Tibial artery (tissue), 4 donors: Measurements from ENCODE around the gene EPHB1.
"Not testable (repeated sequence)": the region's sequence is repeated elsewhere in the genome, so short reads cannot be mapped to it uniquely, and the experiment has no call there.

ENCODE experiments used
- DNase-seq, 2 donors: peaks; one replicate each; pipeline ENCODE4 v3.0.0-alpha.2; 2019
- H3K27ac ChIP-seq, 2 donors: fragments of 200-600 bp; sonication (generic) in 1 of 2; 1 replicate in 1 of 2; 2 replicates in 1 of 2; pipeline ENCODE4 v1.5.1; 2018 to 2019; ENCODE audit warnings: mild to moderate bottlenecking in 1 of 2
- H3K27me3 ChIP-seq, 2 donors: fragments of 200-600 bp; sonication (generic) in 1 of 2; one replicate each; pipeline versions ENCODE4 v1.5.1 to v1.6.0; 2016 to 2019
- H3K36me3 ChIP-seq, 3 donors: fragments of 200-600 bp; sonication (generic) in 2 of 3; one replicate each; pipeline ENCODE4 v1.5.1; 2016 to 2019; ENCODE audit warnings: mild to moderate bottlenecking in 2 of 3
- H3K4me1 ChIP-seq, 4 donors: fragments of 200-600 bp; sonication (generic) in 2 of 4; 1 replicate in 3 of 4; 2 replicates in 1 of 4; pipeline ENCODE4 v1.5.1; 2016 to 2019
- H3K4me3 ChIP-seq, 2 donors: fragments of 200-600 bp; sonication (generic) in 1 of 2; 1 replicate in 1 of 2; 2 replicates in 1 of 2; pipeline ENCODE4 v1.5.1; 2018 to 2019; ENCODE audit warnings: mild to moderate bottlenecking in 2 of 2
- H3K9me3 ChIP-seq, 3 donors: fragments of 200-600 bp; sonication (generic) in 1 of 3; one replicate each; pipeline ENCODE4 v1.5.1; 2016 to 2019
- intact Hi-C: fragments of 100-400 bp; cut with DNase I; formaldehyde crosslinking; loops from one replicate; pipeline ENCODE4 v1.15.0; 2023; ENCODE audit warnings: low total_unique reads
- TF ChIP-seq, protein P1 (sequence below), 2 experiments: fragments of 200-600 bp in 1 of 2; fragments of 450-650 bp in 1 of 2; IDR thresholded peaks; one replicate each; pipeline ENCODE4 v1.5.1; 2017 to 2019; ENCODE audit warnings: antibody characterized with exemption in 2 of 2, mild to moderate bottlenecking in 1 of 2, moderate library complexity in 1 of 2

The EPHB1 gene

DNA sequence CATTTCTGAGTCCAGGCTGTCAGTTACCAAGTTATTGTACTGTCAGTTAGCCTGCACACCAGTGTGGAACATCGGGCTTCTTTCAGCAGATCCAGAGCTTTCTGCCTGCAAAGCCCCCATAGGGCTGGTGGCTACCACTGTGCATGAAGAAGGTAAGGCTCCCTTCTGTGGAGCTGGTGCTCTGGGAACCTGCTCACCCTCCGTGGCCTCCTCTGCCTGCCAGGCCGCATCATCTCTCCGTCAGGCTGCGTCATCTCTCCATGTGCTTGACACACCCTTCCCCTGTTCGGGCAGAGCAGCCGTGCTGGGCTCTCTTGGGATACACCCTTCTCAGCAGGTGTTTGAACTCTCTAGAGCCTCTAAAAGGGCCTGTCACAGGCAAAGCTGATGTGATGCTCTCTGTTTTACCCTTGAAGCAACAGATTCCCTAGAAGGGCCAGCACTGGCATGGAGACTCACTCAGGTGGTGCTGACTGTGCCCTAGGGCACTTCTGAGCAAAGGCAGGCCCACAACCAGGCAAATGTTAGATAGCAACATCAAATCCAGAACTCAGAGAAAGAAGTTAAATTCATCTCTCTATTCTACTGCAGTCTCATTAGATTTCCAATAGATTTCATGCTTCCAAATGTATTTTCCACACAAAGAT, 261.1 kb downstream of the EPHB1 start:
- Histone ChIP-seq H3K4me1 (no peaks in the 10 kb centered on the region), H3K9me3 (no peaks in the 10 kb centered on the region), H3K27ac (no peak overlapping the region), H3K36me3 (no peaks in the 10 kb centered on the region), H3K4me3 (no peak overlapping the region), H3K27me3 (no peaks in the 10 kb centered on the region)
- TF ChIP-seq, protein P1, sequence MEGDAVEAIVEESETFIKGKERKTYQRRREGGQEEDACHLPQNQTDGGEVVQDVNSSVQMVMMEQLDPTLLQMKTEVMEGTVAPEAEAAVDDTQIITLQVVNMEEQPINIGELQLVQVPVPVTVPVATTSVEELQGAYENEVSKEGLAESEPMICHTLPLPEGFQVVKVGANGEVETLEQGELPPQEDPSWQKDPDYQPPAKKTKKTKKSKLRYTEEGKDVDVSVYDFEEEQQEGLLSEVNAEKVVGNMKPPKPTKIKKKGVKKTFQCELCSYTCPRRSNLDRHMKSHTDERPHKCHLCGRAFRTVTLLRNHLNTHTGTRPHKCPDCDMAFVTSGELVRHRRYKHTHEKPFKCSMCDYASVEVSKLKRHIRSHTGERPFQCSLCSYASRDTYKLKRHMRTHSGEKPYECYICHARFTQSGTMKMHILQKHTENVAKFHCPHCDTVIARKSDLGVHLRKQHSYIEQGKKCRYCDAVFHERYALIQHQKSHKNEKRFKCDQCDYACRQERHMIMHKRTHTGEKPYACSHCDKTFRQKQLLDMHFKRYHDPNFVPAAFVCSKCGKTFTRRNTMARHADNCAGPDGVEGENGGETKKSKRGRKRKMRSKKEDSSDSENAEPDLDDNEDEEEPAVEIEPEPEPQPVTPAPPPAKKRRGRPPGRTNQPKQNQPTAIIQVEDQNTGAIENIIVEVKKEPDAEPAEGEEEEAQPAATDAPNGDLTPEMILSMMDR (IDR thresholded peaks at IDR 0.05), result no peak
- no peak for DNase-seq
- intact Hi-C loops, result no loop called here

DNA sequence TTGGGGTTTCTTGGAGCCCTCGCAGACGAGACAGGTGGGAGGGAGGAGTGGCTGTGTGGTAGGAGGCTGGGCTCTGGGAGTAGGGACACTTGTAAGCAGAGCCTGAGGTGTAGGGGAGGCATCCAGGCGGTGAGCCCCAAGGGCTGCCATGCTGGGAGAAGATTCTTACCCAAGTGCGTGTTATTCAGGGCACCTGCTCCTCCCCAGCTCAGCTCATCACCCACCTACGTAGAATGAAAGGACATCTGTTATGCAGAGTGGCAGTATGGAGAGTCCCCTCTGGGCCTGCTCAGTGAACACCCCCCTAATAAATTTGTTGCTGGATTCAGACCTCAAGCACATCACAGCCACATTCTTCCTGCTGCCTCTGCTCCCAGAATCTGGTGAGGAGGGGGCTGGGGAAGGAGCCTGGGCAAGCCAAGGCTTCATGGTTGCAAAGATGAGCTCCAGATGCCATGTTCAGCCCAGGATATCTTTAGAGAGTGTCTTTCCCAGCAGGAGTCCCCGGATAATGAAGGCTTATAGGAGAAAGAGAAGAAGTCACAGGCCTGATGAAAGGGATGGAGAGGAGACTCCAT, 261.8 kb downstream of the EPHB1 start:
- Histone ChIP-seq H3K4me1 (no peaks in the 10 kb centered on the region), H3K27me3 (no peaks in the 10 kb centered on the region), H3K27ac (no peak overlapping the region), H3K9me3 (no peaks in the 10 kb centered on the region), H3K36me3 (no peaks in the 10 kb centered on the region), H3K4me3 (no peak overlapping the region)
- intact Hi-C loops, result no loop called here
- TF ChIP-seq, protein P1 (IDR thresholded peaks at IDR 0.05), result no peak
- no peak for DNase-seq

DNA sequence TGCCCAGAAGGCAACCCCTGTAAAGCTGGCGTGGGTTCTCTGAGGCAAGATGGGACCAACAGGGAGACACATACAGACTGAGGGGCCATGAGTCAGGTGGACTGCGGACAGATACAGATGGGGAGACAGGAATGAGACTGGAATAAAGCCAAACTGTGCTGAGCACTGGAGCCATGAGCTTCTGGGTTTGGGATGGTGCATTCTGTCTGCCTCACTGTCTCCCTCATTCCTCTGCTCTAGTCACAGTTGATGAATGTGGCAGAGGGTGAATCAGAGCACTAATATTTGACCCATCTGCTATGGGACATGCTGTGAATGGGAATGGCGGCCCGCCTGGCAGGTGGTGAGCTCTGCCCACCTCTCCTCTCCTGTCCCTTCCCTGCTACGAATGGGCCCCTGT, 262.9 kb downstream of the EPHB1 start:
- H3K27me3 ChIP-seq, result no peaks in the 10 kb centered on the region
- no peaks in the 10 kb centered on the region for H3K4me1 ChIP-seq
- intact Hi-C loops, result no loop called here
- H3K4me3 ChIP-seq, result no peak overlapping the region
- peaks cover 0 to 9% (median 0%) of the 10 kb centered on the region in 3 donors for H3K9me3 ChIP-seq
- no peak overlapping the region for H3K27ac ChIP-seq
- H3K36me3 ChIP-seq, result no peaks in the 10 kb centered on the region
- TF ChIP-seq, protein P1 (IDR thresholded peaks at IDR 0.05), result no peak
- DNase-seq, result no peak

DNA sequence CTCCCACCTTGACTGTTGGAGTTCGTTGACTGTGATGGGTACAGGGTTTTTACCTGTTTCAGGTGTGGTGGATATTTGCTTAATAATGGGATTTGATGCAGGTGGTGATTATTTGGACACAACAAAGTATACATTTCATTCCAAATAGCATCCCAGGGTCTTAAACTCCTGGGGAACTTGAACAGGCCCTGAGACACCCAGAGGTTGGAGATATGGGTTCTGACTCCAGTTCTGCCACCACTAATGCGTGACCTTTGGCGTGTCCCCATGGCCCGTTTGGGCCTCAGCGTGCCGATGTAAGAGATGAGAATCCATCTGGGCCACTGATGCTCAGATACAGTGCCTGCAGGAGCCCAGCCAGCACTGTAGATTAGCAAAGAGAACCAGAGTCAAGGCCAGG, 264.5 kb downstream of the EPHB1 start:
- TF ChIP-seq, protein P1 (IDR thresholded peaks at IDR 0.05), result no peak
- no peak overlapping the region for H3K4me3 ChIP-seq
- intact Hi-C loops, result no loop called here
- no peaks in the 10 kb centered on the region for H3K4me1 ChIP-seq
- H3K9me3 ChIP-seq, result peaks cover 0 to 9% (median 0%) of the 10 kb centered on the region in 3 donors
- H3K36me3 ChIP-seq, result no peaks in the 10 kb centered on the region
- no peak overlapping the region for H3K27ac ChIP-seq
- no peak for DNase-seq
- H3K27me3 ChIP-seq, result no peaks in the 10 kb centered on the region

DNA sequence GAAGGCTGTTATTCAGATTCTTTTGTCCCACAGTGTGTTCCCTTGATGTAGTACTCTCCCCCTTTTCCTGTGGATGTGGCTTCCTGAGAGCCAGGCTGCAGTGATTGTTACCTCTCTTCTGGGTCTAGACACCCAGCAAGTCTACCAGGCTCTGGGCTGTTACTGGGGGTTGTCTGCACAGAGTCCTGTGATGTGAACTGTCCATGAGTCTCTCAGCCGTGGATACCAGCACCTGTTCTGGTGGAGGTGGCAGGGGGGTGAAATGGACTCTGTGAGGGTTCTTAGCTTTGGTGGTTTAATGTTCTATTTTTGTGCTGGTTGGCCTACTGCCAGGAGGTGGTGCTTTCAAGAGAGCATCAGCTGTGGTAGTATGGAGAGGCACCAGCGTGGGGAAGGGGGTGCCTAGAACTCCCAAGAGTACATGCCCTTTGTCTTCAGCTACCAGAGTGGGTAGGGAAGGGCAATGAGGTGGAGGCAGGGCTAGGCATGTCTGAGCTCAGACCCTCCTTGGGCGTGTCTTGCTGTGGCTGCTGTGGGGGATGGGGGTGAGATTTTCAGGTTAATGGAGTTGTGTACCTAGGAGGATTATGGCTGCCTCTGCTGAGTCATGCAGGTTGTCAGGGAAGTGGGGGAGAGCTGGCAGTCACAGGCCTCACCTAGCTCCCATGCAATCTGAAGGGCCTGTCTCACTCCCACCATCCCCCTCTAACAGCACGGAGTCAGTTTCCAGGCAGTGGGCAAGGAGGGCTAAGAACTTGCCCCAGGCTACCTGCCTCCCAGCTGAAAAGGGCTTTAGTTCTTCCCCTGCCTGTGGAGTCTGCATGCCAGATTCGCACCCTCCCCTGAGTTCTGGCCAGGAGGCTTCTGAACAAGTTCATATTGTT, 272.0 kb downstream of the EPHB1 start:
- H3K4me1 ChIP-seq, H3K4me3 ChIP-seq, H3K27me3 ChIP-seq, H3K9me3 ChIP-seq, DNase-seq, H3K36me3 ChIP-seq, H3K27ac ChIP-seq, intact Hi-C loops: not testable (repeated sequence)

DNA sequence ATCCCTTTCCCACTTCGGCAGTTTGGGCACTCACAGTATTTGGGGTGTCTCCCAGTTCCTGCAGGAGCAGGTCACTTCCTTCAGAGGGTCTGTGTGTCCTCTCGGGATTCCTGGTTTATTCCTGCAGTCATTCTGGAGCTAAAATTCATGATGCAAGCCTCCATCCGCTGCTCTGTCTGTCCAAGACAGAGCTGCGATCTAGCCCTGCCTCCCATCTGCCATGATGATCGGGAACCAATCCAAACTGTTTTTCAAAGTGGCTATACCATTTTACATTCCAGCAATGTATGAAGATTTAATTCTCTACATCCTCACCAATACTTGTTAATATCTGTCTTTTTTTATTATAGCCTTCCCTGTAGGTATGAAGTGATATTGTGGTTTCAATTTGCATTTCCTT, 273.0 kb downstream of the EPHB1 start:
- intact Hi-C loops, result no loop called here
- no peak overlapping the region for H3K27ac ChIP-seq
- no peak for DNase-seq
- H3K4me3 ChIP-seq, result no peak overlapping the region
- no peaks in the 10 kb centered on the region for H3K36me3 ChIP-seq
- H3K9me3 ChIP-seq, result no peaks in the 10 kb centered on the region
- TF ChIP-seq, protein P1 (IDR thresholded peaks at IDR 0.05), result no peak
- H3K27me3 ChIP-seq, result no peaks in the 10 kb centered on the region
- H3K4me1 ChIP-seq, result no peaks in the 10 kb centered on the region
